ENCODE results near the gene PLAGL2.

GRCh38 chr20:32163951-32164350, 43.6 kb downstream of the PLAGL2 start:
- TF ChIP-seq, protein P1, sequence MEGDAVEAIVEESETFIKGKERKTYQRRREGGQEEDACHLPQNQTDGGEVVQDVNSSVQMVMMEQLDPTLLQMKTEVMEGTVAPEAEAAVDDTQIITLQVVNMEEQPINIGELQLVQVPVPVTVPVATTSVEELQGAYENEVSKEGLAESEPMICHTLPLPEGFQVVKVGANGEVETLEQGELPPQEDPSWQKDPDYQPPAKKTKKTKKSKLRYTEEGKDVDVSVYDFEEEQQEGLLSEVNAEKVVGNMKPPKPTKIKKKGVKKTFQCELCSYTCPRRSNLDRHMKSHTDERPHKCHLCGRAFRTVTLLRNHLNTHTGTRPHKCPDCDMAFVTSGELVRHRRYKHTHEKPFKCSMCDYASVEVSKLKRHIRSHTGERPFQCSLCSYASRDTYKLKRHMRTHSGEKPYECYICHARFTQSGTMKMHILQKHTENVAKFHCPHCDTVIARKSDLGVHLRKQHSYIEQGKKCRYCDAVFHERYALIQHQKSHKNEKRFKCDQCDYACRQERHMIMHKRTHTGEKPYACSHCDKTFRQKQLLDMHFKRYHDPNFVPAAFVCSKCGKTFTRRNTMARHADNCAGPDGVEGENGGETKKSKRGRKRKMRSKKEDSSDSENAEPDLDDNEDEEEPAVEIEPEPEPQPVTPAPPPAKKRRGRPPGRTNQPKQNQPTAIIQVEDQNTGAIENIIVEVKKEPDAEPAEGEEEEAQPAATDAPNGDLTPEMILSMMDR (IDR thresholded peaks at IDR 0.05; ENCODE audit: poor library complexity, severe bottlenecking) = no peak
- TF ChIP-seq EZH2 (IDR thresholded peaks at IDR 0.05; ENCODE audit: borderline replicate concordance, insufficient read depth, low read length, poor library complexity, severe bottlenecking) (no peak), EP300 (conservative IDR thresholded peaks at IDR 0.05; ENCODE audit: poor library complexity, severe bottlenecking) (no peak)

Measured in neural cell (in vitro differentiated cells).